HepG2 (cell line): Measurements from ENCODE around the gene NUDT14. TPM values are rescaled to one million over a fixed set of nuclear protein-coding genes. Genes with fewer than 3 reads are reported as not detected.

ENCODE experiments used
- ATAC-seq: fragments of 200-7000 bp; cut with Tn5 transposase; 3 replicates; pipeline ENCODE4 v1.9.1; 2020; ENCODE audit warnings: mild to moderate bottlenecking, moderate library complexity
- BruUV-seq: library from RNA; stranded (reverse); fragments of 400-500 nt; replicated peaks from 2 replicates; lab custom pipeline; 2021; lab: Mats Ljungman, UMichigan
- CTCF ChIA-PET: fragments of 300-600 bp; formaldehyde crosslinking; extraction: SDS; loops from one replicate; lab custom pipeline; 2021; ENCODE audit warnings: low total read pairs, inconsistent platforms, low intra/inter-chr PET ratio; lab: Yijun Ruan, JAX
- POLR2A ChIA-PET: fragments of 350-600 bp; sonication (Branson Sonifier 250); formaldehyde crosslinking; loops from one replicate; lab custom pipeline; 2020; ENCODE audit warnings: antibody characterized with exemption, inconsistent platforms; lab: Yijun Ruan, JAX
- DNase-seq: peaks from one replicate; pipeline ENCODE4 v3.0.0-alpha.2; 2015; ENCODE audit warnings: low spot score
- FAIRE-seq: peaks from 3 replicates; lab custom pipeline; 2011; peaks lifted over from hg19 to GRCh38; lab: Jason Lieb, UNC
- H2AFZ ChIP-seq: one replicate; pipeline ENCODE4 v1.6.1; 2011; ENCODE audit warnings: low read length, inconsistent platforms
- H3K27ac ChIP-seq: fragments of 300-600 bp; 3 replicates; pipeline ENCODE4 v1.8.0; 2011; ENCODE audit warnings: mixed run types, mild to moderate bottlenecking, mixed read lengths, low read length, inconsistent platforms; ENCODE audit not compliant: insufficient read depth; ENCODE audit errors: extremely low read length
- H3K27me3 ChIP-seq, 2 experiments: fragments of 200-600 bp in 1 of 2; 2 replicates in 1 of 2; 3 replicates in 1 of 2; pipeline versions ENCODE4 v1.6.0 to v1.8.0; 2011; ENCODE audit warnings: low read length in 2 of 2, mild to moderate bottlenecking in 2 of 2, moderate library complexity in 2 of 2, inconsistent platforms in 1 of 2; ENCODE audit not compliant: insufficient read depth in 2 of 2, control insufficient read depth in 1 of 2
- H3K36me3 ChIP-seq, 2 experiments: fragments of 200-600 bp in 1 of 2; replicated peaks in 1 of 2; 2 replicates in 1 of 2; 3 replicates in 1 of 2; pipeline versions ENCODE4 v1.5.1 to v1.8.0; 2011; ENCODE audit warnings: low read length in 2 of 2, inconsistent platforms in 1 of 2; ENCODE audit not compliant: insufficient read depth in 2 of 2, control insufficient read depth in 1 of 2
- H3K4me1 ChIP-seq: 2 replicates; pipeline ENCODE4 v1.5.1; 2012; ENCODE audit warnings: low read length, inconsistent platforms; ENCODE audit not compliant: insufficient read depth
- H3K4me2 ChIP-seq: 2 replicates; pipeline ENCODE4 v1.6.0; 2011; ENCODE audit warnings: low read depth, low read length, inconsistent platforms
- H3K4me3 ChIP-seq, 3 experiments: fragments of 200-600 bp in 1 of 3; sonication (generic), shearing (Covaris generic) in 1 of 3; replicated peaks in 1 of 3; 2 replicates each; pipeline ENCODE4 v1.5.1; 2011 to 2016; ENCODE audit warnings: low read length in 3 of 3, inconsistent platforms in 2 of 3, low read depth in 2 of 3, mild to moderate bottlenecking in 2 of 3, control low read depth in 1 of 3, mixed read lengths in 1 of 3; ENCODE audit not compliant: insufficient read depth in 1 of 3
- H3K79me2 ChIP-seq: one replicate; pipeline ENCODE4 v1.6.1; 2011; ENCODE audit warnings: low read length, inconsistent platforms; ENCODE audit not compliant: insufficient read depth
- H3K9ac ChIP-seq: 2 replicates; pipeline ENCODE4 v1.6.0; 2011; ENCODE audit warnings: mild to moderate bottlenecking, low read depth, low read length, inconsistent platforms; ENCODE audit not compliant: insufficient read depth
- H3K9me3 ChIP-seq: 2 replicates; pipeline ENCODE4 v1.5.1; 2012; ENCODE audit warnings: mild to moderate bottlenecking, low read length
- H4K20me1 ChIP-seq: 2 replicates; pipeline ENCODE4 v1.6.0; 2011; ENCODE audit warnings: inconsistent platforms, mild to moderate bottlenecking, low read length, moderate library complexity; ENCODE audit not compliant: insufficient read depth
- ERF ChIP-seq: IDR thresholded peaks from 2 replicates; pipeline ENCODE4 v1.6.1; 2018; ENCODE audit warnings: missing biosample characterization, missing genetic modification reagents
- IRF2 ChIP-seq: IDR thresholded peaks from 2 replicates; pipeline ENCODE4 v1.6.1; 2018; ENCODE audit warnings: missing genetic modification reagents, missing compliant biosample characterization
- KMT2A ChIP-seq: sonication (generic); formaldehyde crosslinking; IDR thresholded peaks from 2 replicates; pipeline ENCODE4 v1.4.0; 2020; ENCODE audit warnings: missing genetic modification reagents
- MTA3 ChIP-seq: sonication (generic); formaldehyde crosslinking; IDR thresholded peaks from 2 replicates; pipeline ENCODE4 v1.4.0; 2020; ENCODE audit warnings: missing genetic modification reagents
- ZNF891 ChIP-seq: sonication (generic); formaldehyde crosslinking; IDR thresholded peaks from 2 replicates; pipeline ENCODE4 v1.5.0; 2020; ENCODE audit warnings: mild to moderate bottlenecking, missing genetic modification reagents
- WGBS: methylation state at CpG from one replicate; pipeline ENCODE4 v1.1.6; 2017; ENCODE audit warnings: low lambda C conversion rate; 5-methylcytosine and 5-hydroxymethylcytosine counted together
- in situ Hi-C: cut with HindIII; loops from 2 replicates; pipeline ENCODE4 v1.10.0; 2017; ENCODE audit warnings: low pct_unique_long_range_greater_than_20kb; ENCODE audit not compliant: extremely low pct_ligation_motif_present
- intact Hi-C: fragments of 100-400 bp; cut with micrococcal nuclease; formaldehyde crosslinking; loops from one replicate; pipeline ENCODE4 v1.10.0; 2022; ENCODE audit not compliant: unreplicated experiment
- polyA plus RNA-seq, 8 experiments: library from polyadenylated mRNA; depleted of rRNA in 3 of 8; stranded (reverse) in 7 of 8; unstranded in 1 of 8; fragments of >200 nt; fragmentation: Illumina TruSeq in 4 of 8; extraction: Trizol in 4 of 8; gene quantifications; 2 replicates each; pipeline versions ENCODE4 v1.2.1 to v1.2.3, GENCODE V29; 2011 to 2016; ENCODE audit warnings: low read depth in 4 of 8, missing spikeins in 1 of 8, mixed read lengths in 1 of 8; ENCODE audit not compliant: insufficient read depth in 1 of 8
- total RNA-seq, 5 experiments: library from RNA; depleted of rRNA; stranded (reverse); fragments of >200 nt; fragmentation: Illumina TruSeq; extraction: Trizol; gene quantifications; 2 replicates each; pipeline ENCODE4 v1.2.3, GENCODE V29; 2016; ENCODE audit warnings: low read depth in 1 of 5
- TF ChIP-seq, protein P1 (sequence below), 2 experiments: IDR thresholded peaks; 2 replicates each; pipeline ENCODE4 v1.6.1; 2011 to 2012; ENCODE audit warnings: low read length in 2 of 2, borderline replicate concordance in 1 of 2, low read depth in 1 of 2, mild to moderate bottlenecking in 1 of 2, moderate library complexity in 1 of 2
- TF ChIP-seq, protein P2 (sequence below): sonication (generic); formaldehyde crosslinking; IDR thresholded peaks from 2 replicates; pipeline ENCODE4 v1.8.1; 2023; ENCODE audit warnings: mild to moderate bottlenecking, missing genetic modification reagents, borderline replicate concordance
- TF ChIP-seq, protein P3 (sequence below): sonication (generic); formaldehyde crosslinking; IDR thresholded peaks from 2 replicates; pipeline ENCODE4 v1.8.1; 2023; ENCODE audit warnings: missing genetic modification reagents, mild to moderate bottlenecking, borderline replicate concordance
- TF ChIP-seq, protein P4 (sequence below): sonication (generic); formaldehyde crosslinking; IDR thresholded peaks from 2 replicates; pipeline ENCODE4 v1.5.0; 2020; ENCODE audit warnings: missing genetic modification reagents

The NUDT14 gene
- total and polyA plus RNA-seq, 2 of the 13 experiments (the other 11 are each of a cell fraction or from before 2014, with no cell fraction given), result 5.8 to 6.1 TPM

DNA sequence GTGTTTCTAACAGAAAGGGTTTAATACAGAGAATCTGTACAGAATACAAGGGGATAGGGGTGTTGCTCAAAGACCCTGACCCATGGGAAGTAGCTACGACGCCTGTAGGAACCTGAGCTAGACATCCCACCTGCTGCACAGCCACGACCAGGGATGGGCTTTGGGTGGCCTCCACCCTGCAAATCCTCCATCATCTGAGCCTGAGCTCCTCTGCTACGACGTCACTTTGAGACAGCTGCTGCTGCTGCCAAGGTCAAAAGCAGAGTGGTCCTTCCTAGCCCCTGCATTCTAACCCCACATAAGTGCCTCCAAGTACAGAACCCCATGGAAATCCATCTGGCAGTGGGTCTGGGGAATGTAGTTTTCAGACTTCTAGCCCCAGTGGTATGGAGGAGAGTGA lies 56.3 kb downstream of the NUDT14 start:
- intact Hi-C loops, result no loop called here

DNA sequence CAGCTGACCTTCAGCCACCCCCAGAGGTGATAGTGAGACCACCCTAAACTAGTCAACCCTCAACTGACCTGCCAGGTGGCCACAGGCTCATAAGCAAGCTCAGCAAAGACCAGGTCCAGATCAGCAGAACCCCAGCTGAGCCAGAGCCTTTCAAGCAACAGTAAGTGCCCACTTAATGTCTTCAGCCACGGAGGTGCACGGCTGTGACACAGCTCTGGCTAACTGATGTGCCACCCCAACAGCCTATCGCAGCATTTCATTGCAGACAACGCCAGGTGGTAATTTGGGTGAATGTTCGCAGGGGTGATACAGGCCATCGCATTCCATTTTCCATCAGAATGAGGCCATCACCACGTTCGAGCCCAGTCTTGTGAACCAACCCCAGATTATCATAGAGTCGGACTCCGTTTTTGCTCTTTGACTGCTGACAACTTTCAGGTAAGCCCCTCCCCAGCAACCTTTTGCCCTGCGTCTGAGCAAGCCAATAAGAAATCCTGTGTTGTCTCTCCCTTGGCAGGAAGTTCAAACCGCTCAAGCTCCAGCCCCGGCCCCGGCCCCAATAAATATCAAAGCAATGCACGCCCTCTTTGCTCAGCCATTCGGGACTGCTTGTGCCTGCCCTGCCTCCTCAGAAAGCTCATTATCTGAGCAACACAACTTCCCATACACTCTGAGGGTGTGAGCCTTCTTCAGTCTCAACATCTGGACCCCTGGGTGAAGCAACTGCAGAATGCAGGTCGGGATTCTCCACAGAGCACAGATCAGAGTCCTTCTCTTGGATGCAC lies 56.9 kb downstream of the NUDT14 start:
- ATAC-seq (peak; percentile 45; the same call in 2 of the 3 replicates), DNase-seq (no peak), FAIRE-seq (no peak)
- ChIA-PET POLR2A (no interaction called here), CTCF (no interaction called here)
- in situ Hi-C loops (no loop called here), intact Hi-C loops (no loop called here)
- H3K9me3 ChIP-seq, result peaks cover 12% of the 10 kb centered on the region; the same call in 1 of the 2 replicates
- no peaks in the 10 kb centered on the region for H3K36me3 ChIP-seq
- H3K4me3 ChIP-seq, result no peak overlapping the region
- H4K20me1 ChIP-seq, result no peaks in the 10 kb centered on the region
- no peak for TF ChIP-seq IRF2
- TF ChIP-seq, protein P1, sequence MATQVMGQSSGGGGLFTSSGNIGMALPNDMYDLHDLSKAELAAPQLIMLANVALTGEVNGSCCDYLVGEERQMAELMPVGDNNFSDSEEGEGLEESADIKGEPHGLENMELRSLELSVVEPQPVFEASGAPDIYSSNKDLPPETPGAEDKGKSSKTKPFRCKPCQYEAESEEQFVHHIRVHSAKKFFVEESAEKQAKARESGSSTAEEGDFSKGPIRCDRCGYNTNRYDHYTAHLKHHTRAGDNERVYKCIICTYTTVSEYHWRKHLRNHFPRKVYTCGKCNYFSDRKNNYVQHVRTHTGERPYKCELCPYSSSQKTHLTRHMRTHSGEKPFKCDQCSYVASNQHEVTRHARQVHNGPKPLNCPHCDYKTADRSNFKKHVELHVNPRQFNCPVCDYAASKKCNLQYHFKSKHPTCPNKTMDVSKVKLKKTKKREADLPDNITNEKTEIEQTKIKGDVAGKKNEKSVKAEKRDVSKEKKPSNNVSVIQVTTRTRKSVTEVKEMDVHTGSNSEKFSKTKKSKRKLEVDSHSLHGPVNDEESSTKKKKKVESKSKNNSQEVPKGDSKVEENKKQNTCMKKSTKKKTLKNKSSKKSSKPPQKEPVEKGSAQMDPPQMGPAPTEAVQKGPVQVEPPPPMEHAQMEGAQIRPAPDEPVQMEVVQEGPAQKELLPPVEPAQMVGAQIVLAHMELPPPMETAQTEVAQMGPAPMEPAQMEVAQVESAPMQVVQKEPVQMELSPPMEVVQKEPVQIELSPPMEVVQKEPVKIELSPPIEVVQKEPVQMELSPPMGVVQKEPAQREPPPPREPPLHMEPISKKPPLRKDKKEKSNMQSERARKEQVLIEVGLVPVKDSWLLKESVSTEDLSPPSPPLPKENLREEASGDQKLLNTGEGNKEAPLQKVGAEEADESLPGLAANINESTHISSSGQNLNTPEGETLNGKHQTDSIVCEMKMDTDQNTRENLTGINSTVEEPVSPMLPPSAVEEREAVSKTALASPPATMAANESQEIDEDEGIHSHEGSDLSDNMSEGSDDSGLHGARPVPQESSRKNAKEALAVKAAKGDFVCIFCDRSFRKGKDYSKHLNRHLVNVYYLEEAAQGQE (IDR thresholded peaks at IDR 0.05; ENCODE audit: borderline replicate concordance in 1 of 2, low read depth in 1 of 2, low read length in 2 of 2), result no peak
- TF ChIP-seq, protein P2, sequence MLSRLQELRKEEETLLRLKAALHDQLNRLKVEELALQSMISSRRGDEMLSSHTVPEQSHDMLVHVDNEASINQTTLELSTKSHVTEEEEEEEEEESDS, result no peak
- TF ChIP-seq, protein P3, sequence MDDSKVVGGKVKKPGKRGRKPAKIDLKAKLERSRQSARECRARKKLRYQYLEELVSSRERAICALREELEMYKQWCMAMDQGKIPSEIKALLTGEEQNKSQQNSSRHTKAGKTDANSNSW (CRISPR knock-in tag), result no peak
- TF ChIP-seq MTA3, result no peak
- TF ChIP-seq, protein P4, sequence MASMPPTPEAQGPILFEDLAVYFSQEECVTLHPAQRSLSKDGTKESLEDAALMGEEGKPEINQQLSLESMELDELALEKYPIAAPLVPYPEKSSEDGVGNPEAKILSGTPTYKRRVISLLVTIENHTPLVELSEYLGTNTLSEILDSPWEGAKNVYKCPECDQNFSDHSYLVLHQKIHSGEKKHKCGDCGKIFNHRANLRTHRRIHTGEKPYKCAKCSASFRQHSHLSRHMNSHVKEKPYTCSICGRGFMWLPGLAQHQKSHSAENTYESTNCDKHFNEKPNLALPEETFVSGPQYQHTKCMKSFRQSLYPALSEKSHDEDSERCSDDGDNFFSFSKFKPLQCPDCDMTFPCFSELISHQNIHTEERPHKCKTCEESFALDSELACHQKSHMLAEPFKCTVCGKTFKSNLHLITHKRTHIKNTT (CRISPR knock-in tag), result no peak
- WGBS, result 15% methylated on average over 13 of the region's 17 CpGs
- no peak overlapping the region for H2AFZ ChIP-seq
- H3K4me1 ChIP-seq, result peaks cover 23% of the 10 kb centered on the region
- no peaks in the 10 kb centered on the region for H3K79me2 ChIP-seq
- H3K27ac ChIP-seq, result no peak overlapping the region
- no TSS peak for BruUV-seq
- no peak overlapping the region for H3K9ac ChIP-seq
- 0 out of 2 replicates have a peak overlapping the region, but pooled peaks have one; percentile 18 for H3K4me2 ChIP-seq
- H3K27me3 ChIP-seq, result peaks cover 2 to 32% of the 10 kb centered on the region in 2 experiments; a peak in 3 of 5 replicates

More for the DNA sequence above, 56.3 kb downstream of the NUDT14 start:
- no peak for DNase-seq
- Histone ChIP-seq H3K9me3 (peaks cover 12% of the 10 kb centered on the region; the same call in 1 of the 2 replicates), H3K79me2 (no peaks in the 10 kb centered on the region), H3K4me1 (peaks cover 23% of the 10 kb centered on the region), H3K4me2 (0 out of 2 replicates have a peak overlapping the region, but pooled peaks have one; percentile 18), H3K27me3 (peaks cover 2 to 26% of the 10 kb centered on the region in 2 experiments; a peak in 3 of 5 replicates), H3K4me3 (no peak overlapping the region; a peak in 1 of 6 replicates), H3K27ac (no peak overlapping the region), H3K36me3 (no peaks in the 10 kb centered on the region), H4K20me1 (no peaks in the 10 kb centered on the region), H3K9ac (no peak overlapping the region), H2AFZ (no peak overlapping the region)
- 0% methylated on average over 3 of the region's 5 CpGs for WGBS
- CTCF ChIA-PET, result no interaction called here
- no peak for TF ChIP-seq KMT2A
- TF ChIP-seq ERF, result no peak
- TF ChIP-seq ZNF891 (CRISPR knock-in tag), result peak; percentile 51; the same call in 1 of the 2 replicates
- POLR2A ChIA-PET, result no interaction called here
- no TSS peak for BruUV-seq
- in situ Hi-C loops, result no loop called here
- no peak for ATAC-seq
- no peak for FAIRE-seq
